Mucosa of descending colon (tissue), 3 donors: ENCODE measurements around the gene HMX1. TPM values are rescaled to one million over a fixed set of nuclear protein-coding genes. Genes with fewer than 3 reads are reported as not detected.

ENCODE experiments used
- ATAC-seq: fragments of 200-7000 bp; cut with Tn5 transposase; one replicate; pipeline ENCODE4 v1.9.1; 2020; ENCODE audit warnings: mild to moderate bottlenecking, moderate library complexity
- DNase-seq, 3 donors: peaks; one replicate each; pipeline ENCODE4 v3.0.0-alpha.2; 2020
- H3K36me3 ChIP-seq: fragments of 200-600 bp; one replicate; pipeline ENCODE4 v1.8.0; 2021; ENCODE audit warnings: low read depth, mild to moderate bottlenecking
- H3K4me1 ChIP-seq: fragments of 200-600 bp; one replicate; pipeline ENCODE4 v1.8.0; 2021; ENCODE audit warnings: low read depth, mild to moderate bottlenecking
- H3K4me3 ChIP-seq: fragments of 200-600 bp; one replicate; pipeline ENCODE4 v1.8.0; 2021; ENCODE audit warnings: mild to moderate bottlenecking
- H3K9me3 ChIP-seq: fragments of 200-600 bp; one replicate; pipeline ENCODE4 v1.8.0; 2021; ENCODE audit warnings: mild to moderate bottlenecking
- CTCF ChIP-seq: fragments of 200-600 bp; IDR thresholded peaks from one replicate; pipeline ENCODE4 v1.8.0; 2022; ENCODE audit warnings: antibody characterized with exemption, mild to moderate bottlenecking
- intact Hi-C, 2 donors: fragments of 100-400 bp; cut with DNase I in 1 of 2; cut with micrococcal nuclease in 1 of 2; formaldehyde crosslinking; loops; one replicate each; pipeline versions ENCODE4 v1.11.0 to v1.11.1; 2022; cut with DNase I, micrococcal nuclease
- total RNA-seq, 3 donors: library from RNA; stranded (reverse); fragmentation: NEBNext Ultra II Directional in 2 of 3; extraction: Animal tissue kit (Norgen Biotek cat#: 25700) in 2 of 3; gene quantifications; one replicate each; pipeline versions ENCODE4 v1.2.1 to v1.2.4, GENCODE V29; 2021 to 2023
- donor health status: DM: no; HTN: no; CAD: no; lungs with moderate emphysema.
- donor health status: DM: no; HTN: no; CAD: no.
- donor health status: DM: no; HTN: yes; CAD: no.

HMX1 gene
- total RNA-seq, 3 donors from 2014 or later: 0.19 TPM; not detected in 2

GRCh38 chr4:8835521-8836365 is 35.9 kb downstream of the HMX1 start:
- Histone ChIP-seq H3K4me1 (no peaks in the 10 kb centered on the region), H3K36me3 (no peaks in the 10 kb centered on the region), H3K4me3 (no peak overlapping the region), H3K9me3 (no peaks in the 10 kb centered on the region)
- ATAC-seq (no peak), DNase-seq (no peak)
- intact Hi-C loops: no loop called here
- TF ChIP-seq CTCF: no peak

DNA sequence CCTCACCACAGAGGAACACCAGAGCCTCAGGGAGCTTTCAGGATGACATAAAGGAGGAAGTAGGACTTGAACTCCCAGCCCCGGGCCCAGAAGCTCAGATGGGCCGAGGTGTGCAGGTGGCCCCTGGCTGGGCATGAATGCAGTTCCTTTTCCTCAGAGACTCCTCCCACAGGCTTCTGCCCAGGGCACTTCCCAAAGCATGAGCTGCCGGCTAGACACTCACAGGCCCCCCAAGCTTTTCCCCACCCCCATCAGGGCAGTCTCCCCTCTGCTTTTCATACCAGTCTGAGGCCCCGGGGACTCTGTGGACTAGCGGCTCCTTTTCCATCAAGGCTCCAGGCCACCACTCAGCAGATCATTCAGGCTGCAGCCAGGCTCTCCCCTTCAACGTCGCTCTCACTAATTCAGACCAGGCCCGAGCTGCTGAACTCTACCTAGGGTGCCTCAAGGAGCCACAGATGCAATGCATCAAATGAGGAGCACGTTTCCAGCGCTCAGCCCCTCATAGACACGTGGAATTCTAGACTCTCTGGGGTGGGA is 36.9 kb downstream of the HMX1 start:
- H3K9me3 ChIP-seq: no peaks in the 10 kb centered on the region
- no peak overlapping the region for H3K4me3 ChIP-seq
- DNase-seq: no peak
- no peak for ATAC-seq
- H3K4me1 ChIP-seq: no peaks in the 10 kb centered on the region
- TF ChIP-seq CTCF: no peak
- intact Hi-C loops: no loop called here
- no peaks in the 10 kb centered on the region for H3K36me3 ChIP-seq

GRCh38 chr4:8832113-8832915 is 39.3 kb downstream of the HMX1 start:
- H3K4me3 ChIP-seq: no peak overlapping the region
- no peak for DNase-seq

GRCh38 chr4:8831221-8832112 is 40.2 kb downstream of the HMX1 start:
- no peak for TF ChIP-seq CTCF
- H3K4me1 ChIP-seq: no peaks in the 10 kb centered on the region
- no peak for ATAC-seq
- intact Hi-C loops: no loop called here
- no peak for DNase-seq
- H3K4me3 ChIP-seq: no peak overlapping the region
- no peaks in the 10 kb centered on the region for H3K36me3 ChIP-seq
- no peaks in the 10 kb centered on the region for H3K9me3 ChIP-seq

More at GRCh38 chr4:8832113-8832915, 39.3 kb downstream of the HMX1 start:
- Histone ChIP-seq H3K9me3 (no peaks in the 10 kb centered on the region), H3K36me3 (no peaks in the 10 kb centered on the region), H3K4me1 (no peaks in the 10 kb centered on the region)
- ATAC-seq: no peak
- TF ChIP-seq CTCF: no peak
- intact Hi-C loops: no loop called here

DNA sequence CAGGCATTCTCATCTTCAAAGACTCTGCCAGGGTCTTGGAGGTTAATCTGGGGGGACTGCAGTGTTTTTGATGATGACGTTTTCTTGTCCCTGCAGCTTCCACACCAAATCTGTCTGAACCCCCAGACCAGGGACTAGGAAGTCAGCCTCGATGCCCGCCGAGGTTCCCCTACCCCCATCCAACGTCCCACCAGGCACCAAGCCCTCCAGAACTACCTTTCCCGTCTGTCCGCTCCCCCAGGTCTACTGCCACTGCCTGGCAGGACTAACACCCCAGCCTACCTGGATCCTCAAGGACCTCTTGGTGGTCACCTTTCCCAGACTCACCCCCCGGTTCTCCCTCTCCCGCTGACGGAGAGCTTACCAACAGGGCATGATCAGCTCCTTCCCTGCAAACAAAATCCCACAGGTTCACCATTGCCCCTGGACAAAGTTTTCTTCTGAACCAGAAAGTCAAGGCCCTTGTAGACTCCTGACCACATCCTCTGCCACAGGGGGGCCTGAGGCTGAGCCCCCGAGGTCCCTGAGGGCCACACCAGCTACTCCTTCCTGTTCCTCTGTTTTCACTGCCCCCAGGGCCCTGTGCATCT is 40.9 kb downstream of the HMX1 start:
- Histone ChIP-seq H3K9me3 (no peaks in the 10 kb centered on the region), H3K36me3 (no peaks in the 10 kb centered on the region), H3K4me3 (no peak overlapping the region), H3K4me1 (no peaks in the 10 kb centered on the region)
- intact Hi-C loops: no loop called here
- no peak for ATAC-seq
- DNase-seq: no peak
- TF ChIP-seq CTCF: no peak
